ENCODE data around the gene DENND2C.

- TF ChIP-seq CTCF (IDR thresholded peaks at IDR 0.05; ENCODE audit: poor library complexity) (no peak), EZH2 (IDR thresholded peaks at IDR 0.05; ENCODE audit: borderline replicate concordance) (no peak), EZH2phosphoT487 (IDR thresholded peaks at IDR 0.05; ENCODE audit: low read depth, severe bottlenecking, unreplicated experiment) (no peak)
These were observed 46.1 kb upstream of the DENND2C start for GRCh38 chr1:114715952-114716303.

Measured in hepatocyte (in vitro differentiated cells).